Activated CD4-positive, alpha-beta T cell treated with anti-CD3 and anti-CD28 coated beads, Interleukin-2, amount 10 ng/mL, durations not matched to agents 24 days and 14 days (primary cell): ENCODE data around the gene MCL1. TPM values are rescaled to one million over a fixed set of nuclear protein-coding genes. Genes with fewer than 3 reads are reported as not detected.

ENCODE experiments used
- DNase-seq: peaks from one replicate; pipeline ENCODE4 v3.0.0; 2022
- H3K27ac Mint-ChIP-seq: one replicate; pipeline ENCODE4 v1.8.0; 2022; ENCODE audit warnings: mild to moderate bottlenecking, mixed read lengths
- H3K27me3 Mint-ChIP-seq: one replicate; pipeline ENCODE4 v1.8.0; 2022; ENCODE audit warnings: mixed read lengths
- H3K36me3 Mint-ChIP-seq: one replicate; pipeline ENCODE4 v1.8.0; 2022; ENCODE audit warnings: low read depth, mild to moderate bottlenecking, mixed read lengths
- H3K4me1 Mint-ChIP-seq: one replicate; pipeline ENCODE4 v1.8.0; 2021; ENCODE audit warnings: mixed read lengths
- H3K4me3 Mint-ChIP-seq: one replicate; pipeline ENCODE4 v1.8.0; 2022; ENCODE audit warnings: mild to moderate bottlenecking, moderate library complexity, mixed read lengths
- H3K9me3 Mint-ChIP-seq: one replicate; pipeline ENCODE4 v1.8.0; 2021; ENCODE audit warnings: mixed read lengths
- intact Hi-C: fragments of 100-400 bp; cut with micrococcal nuclease; formaldehyde crosslinking; loops from one replicate; pipeline ENCODE4 v1.15.1; 2023
- total RNA-seq: library from RNA; stranded (reverse); gene quantifications from 2 replicates; pipeline ENCODE4 v1.2.3, GENCODE V29; 2022

The MCL1 gene
- total RNA-seq, 1 donor from 2014 or later = 280 TPM

GRCh38 chr1:150553392-150554085 is 25.9 kb downstream of the MCL1 start:
- intact Hi-C loops = loop anchor here (5.0 kb wide), 1 partner anchor 91 kb away; no protein-coding TSS in a partner anchor
- Mint-ChIP-seq H3K4me1 (peaks cover 23% of the 10 kb centered on the region), H3K9me3 (no peaks in the 10 kb centered on the region), H3K4me3 (no peak overlapping the region), H3K36me3 (peaks cover 2% of the 10 kb centered on the region), H3K27me3 (peaks cover 3% of the 10 kb centered on the region), H3K27ac (no peak overlapping the region)
- DNase-seq = no peak

- no peak for DNase-seq
- intact Hi-C loops = loop anchor here (5.0 kb wide), 1 partner anchor 91 kb away; no protein-coding TSS in a partner anchor
- peaks cover 3% of the 10 kb centered on the region for H3K27me3 Mint-ChIP-seq
- H3K4me3 Mint-ChIP-seq = no peak overlapping the region
- peaks cover 24% of the 10 kb centered on the region for H3K4me1 Mint-ChIP-seq
- H3K27ac Mint-ChIP-seq = no peak overlapping the region
- H3K36me3 Mint-ChIP-seq = peaks cover 2% of the 10 kb centered on the region
- no peaks in the 10 kb centered on the region for H3K9me3 Mint-ChIP-seq
These were observed 26.5 kb downstream of the MCL1 start for GRCh38 chr1:150552911-150553289.

GRCh38 chr1:150552128-150552910 is 27.1 kb downstream of the MCL1 start:
- Mint-ChIP-seq H3K4me1 (peaks cover 24% of the 10 kb centered on the region), H3K9me3 (no peaks in the 10 kb centered on the region)
- intact Hi-C loops = loop anchor here (5.0 kb wide), 1 partner anchor 90 kb away; no protein-coding TSS in a partner anchor

GRCh38 chr1:150551784-150552127 is 27.7 kb downstream of the MCL1 start:
- peaks cover 5% of the 10 kb centered on the region for H3K27me3 Mint-ChIP-seq

More at GRCh38 chr1:150552128-150552910, 27.1 kb downstream of the MCL1 start:
- peaks cover 2% of the 10 kb centered on the region for H3K36me3 Mint-ChIP-seq
- H3K27me3 Mint-ChIP-seq = peaks cover 3% of the 10 kb centered on the region
- DNase-seq = peak; percentile 66
- no peak overlapping the region for H3K27ac Mint-ChIP-seq
- peak overlapping the region; percentile 28 for H3K4me3 Mint-ChIP-seq

GRCh38 chr1:150551051-150551783 is 28.2 kb downstream of the MCL1 start:
- peak; percentile 67 for DNase-seq
- Mint-ChIP-seq H3K27ac (peak overlapping the region; percentile 16), H3K4me1 (peaks cover 24% of the 10 kb centered on the region), H3K9me3 (no peaks in the 10 kb centered on the region), H3K27me3 (peaks cover 8% of the 10 kb centered on the region), H3K4me3 (no peak overlapping the region), H3K36me3 (peaks cover 2% of the 10 kb centered on the region)
- intact Hi-C loops = loop anchor here (5.0 kb wide), 1 partner anchor 89 kb away; no protein-coding TSS in a partner anchor

More at GRCh38 chr1:150551784-150552127, 27.7 kb downstream of the MCL1 start:
- intact Hi-C loops = loop anchor here (5.0 kb wide), 1 partner anchor 89 kb away; no protein-coding TSS in a partner anchor
- Mint-ChIP-seq H3K27ac (no peak overlapping the region), H3K4me3 (peak overlapping the region; percentile 28), H3K9me3 (no peaks in the 10 kb centered on the region), H3K4me1 (peaks cover 24% of the 10 kb centered on the region), H3K36me3 (peaks cover 2% of the 10 kb centered on the region)
- DNase-seq = no peak

- intact Hi-C loops = loop anchor here (5.0 kb wide), 1 partner anchor 88 kb away; no protein-coding TSS in a partner anchor
- Mint-ChIP-seq H3K27me3 (peaks cover 11% of the 10 kb centered on the region), H3K27ac (no peak overlapping the region), H3K4me3 (peak overlapping the region; percentile 20), H3K4me1 (peaks cover 26% of the 10 kb centered on the region), H3K9me3 (no peaks in the 10 kb centered on the region), H3K36me3 (peaks cover 2% of the 10 kb centered on the region)
- peak; percentile 57 for DNase-seq
These were observed 29.0 kb downstream of the MCL1 start for GRCh38 chr1:150550222-150551050.

GRCh38 chr1:150549496-150550221 is 29.8 kb downstream of the MCL1 start:
- Mint-ChIP-seq H3K9me3 (no peaks in the 10 kb centered on the region), H3K36me3 (no peaks in the 10 kb centered on the region), H3K27me3 (peaks cover 12% of the 10 kb centered on the region), H3K27ac (peak overlapping the region; percentile 70), H3K4me1 (peaks cover 28% of the 10 kb centered on the region), H3K4me3 (peak overlapping the region; percentile 78)
- intact Hi-C loops = loop anchor here (5.0 kb wide), 1 partner anchor 87 kb away; no protein-coding TSS in a partner anchor
- peak; percentile 61 for DNase-seq

GRCh38 chr1:150548632-150549495 is 30.5 kb downstream of the MCL1 start, which contains the start of gene ADAMTSL4:
TSS of gene ADAMTSL4 (plus strand) at chr1:150549408. CDS start at chr1:150552289, 2,881 bp downstream.
- H3K9me3 Mint-ChIP-seq = no peaks in the 10 kb centered on the region
- intact Hi-C loops = no loop called here
- peak within 1 kb of the TSS; percentile 78 for H3K4me3 Mint-ChIP-seq

GRCh38 chr1:150548324-150548631 is 31.1 kb downstream of the MCL1 start:
- Mint-ChIP-seq H3K27ac (peak overlapping the region; percentile 58), H3K4me3 (peak overlapping the region; percentile 77), H3K9me3 (no peaks in the 10 kb centered on the region), H3K27me3 (peaks cover 15% of the 10 kb centered on the region), H3K4me1 (peaks cover 28% of the 10 kb centered on the region), H3K36me3 (no peaks in the 10 kb centered on the region)
- intact Hi-C loops = no loop called here
- DNase-seq = no peak

More at GRCh38 chr1:150548632-150549495, 30.5 kb downstream of the MCL1 start, which contains the start of gene ADAMTSL4:
- H3K36me3 Mint-ChIP-seq = no peaks in the 10 kb centered on the region
- peak within 1 kb of the TSS; percentile 70 for H3K27ac Mint-ChIP-seq
- peaks cover 12% of the 10 kb centered on the region for H3K27me3 Mint-ChIP-seq
- peaks cover 28% of the 10 kb centered on the region for H3K4me1 Mint-ChIP-seq
- DNase-seq = peak; percentile 86

GRCh38 chr1:150546294-150546937 is 33.0 kb downstream of the MCL1 start:
- Mint-ChIP-seq H3K9me3 (no peaks in the 10 kb centered on the region), H3K4me3 (no peak overlapping the region), H3K27ac (no peak overlapping the region), H3K36me3 (no peaks in the 10 kb centered on the region), H3K4me1 (peaks cover 16% of the 10 kb centered on the region), H3K27me3 (peaks cover 19% of the 10 kb centered on the region)
- no peak for DNase-seq
- intact Hi-C loops = no loop called here

- no peaks in the 10 kb centered on the region for H3K36me3 Mint-ChIP-seq
- peaks cover 19% of the 10 kb centered on the region for H3K27me3 Mint-ChIP-seq
- H3K4me1 Mint-ChIP-seq = peaks cover 10% of the 10 kb centered on the region
- no peak for DNase-seq
- no peak overlapping the region for H3K4me3 Mint-ChIP-seq
- H3K27ac Mint-ChIP-seq = no peak overlapping the region
- H3K9me3 Mint-ChIP-seq = no peaks in the 10 kb centered on the region
- intact Hi-C loops = no loop called here
These were observed 33.9 kb downstream of the MCL1 start for GRCh38 chr1:150545486-150546032.
